Measurements from ENCODE around the gene FARP1.
"Not testable (repeated sequence)": the region's sequence is repeated elsewhere in the genome, so short reads cannot be mapped to it uniquely, and the experiment has no call there.

FARP1 gene

DNA sequence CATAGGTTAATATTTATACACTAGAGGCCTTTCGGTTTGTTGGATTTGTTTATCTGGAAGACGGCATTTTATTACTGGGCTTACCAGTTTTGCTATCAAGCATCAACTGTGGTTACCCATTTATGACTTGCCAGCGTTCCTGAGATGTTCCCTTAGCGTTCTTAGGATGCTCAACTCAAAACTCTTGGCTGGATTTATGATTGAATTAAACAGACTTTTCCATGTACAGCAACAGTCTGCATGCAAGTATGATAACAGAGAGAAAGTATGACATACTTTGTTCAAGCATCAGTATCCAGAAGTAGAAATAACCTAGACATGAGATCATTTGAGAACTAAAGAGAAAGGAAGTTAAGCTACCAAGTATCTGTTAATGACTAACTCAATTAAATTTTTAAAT is 64.1 kb downstream of the FARP1 start:
- no peak for DNase-seq

DNA sequence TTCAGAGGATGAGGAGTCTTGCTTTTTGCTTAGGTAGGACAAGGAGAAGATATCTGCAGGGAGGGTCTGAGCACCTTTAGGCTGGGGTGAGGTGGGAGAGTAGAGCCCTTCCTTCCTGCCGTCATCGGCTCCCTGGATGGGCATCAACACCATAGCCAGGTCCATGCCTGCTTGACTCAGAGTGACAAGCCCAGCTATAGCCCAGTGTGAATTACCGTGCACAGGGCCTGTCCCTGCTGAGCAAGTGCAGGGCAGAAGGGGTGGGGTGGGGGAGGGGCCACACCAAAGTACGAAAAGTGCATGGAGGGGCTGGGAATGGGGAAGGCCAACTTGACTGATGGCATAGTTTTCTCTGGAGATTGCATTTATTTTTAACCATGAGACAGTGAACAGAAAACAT is 64.5 kb downstream of the FARP1 start:
- no peak for DNase-seq

- DNase-seq, result no peak
Measured at GRCh38 chr13:98208606-98209005, 65.7 kb downstream of the FARP1 start.

DNA sequence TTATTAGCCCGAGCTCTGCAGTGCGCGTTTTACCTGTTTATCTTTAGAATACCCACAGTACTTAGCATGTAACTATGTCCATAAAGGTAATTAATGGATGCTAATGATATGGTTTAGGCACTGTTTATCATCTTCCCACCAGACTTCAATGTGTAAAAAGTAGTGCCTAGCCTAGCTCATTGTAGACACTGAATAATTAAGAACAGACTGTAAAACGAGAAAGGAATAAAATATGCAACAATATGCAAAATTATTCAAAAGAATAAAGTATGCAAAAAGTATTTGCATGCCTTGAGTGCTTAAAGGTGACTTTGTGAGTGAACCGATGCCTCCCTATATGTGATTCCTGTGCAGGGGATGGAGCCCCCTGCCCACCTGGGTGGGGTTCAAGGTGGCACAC is 69.9 kb downstream of the FARP1 start:
- DNase-seq, result no peak

DNA sequence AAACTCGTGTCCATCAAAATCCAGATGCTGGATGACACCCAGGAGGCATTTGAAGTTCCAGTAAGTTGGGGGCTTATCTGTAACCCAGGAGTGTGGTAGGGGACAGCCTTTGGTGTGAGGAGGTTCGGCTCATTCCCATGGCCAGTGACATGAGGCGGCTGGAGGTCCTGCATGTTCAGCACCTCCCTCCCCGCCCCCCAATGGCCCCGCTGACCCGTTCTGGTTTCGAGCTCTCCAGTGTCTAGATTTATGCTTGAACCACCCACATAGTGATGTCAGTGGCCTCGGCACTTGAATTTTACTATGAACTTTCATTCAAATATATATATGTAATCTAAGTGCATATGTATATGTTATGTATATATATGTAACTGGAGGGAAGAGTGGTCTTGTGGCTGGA is 70.5 kb downstream of the FARP1 start:
- DNase-seq, result no peak

DNA sequence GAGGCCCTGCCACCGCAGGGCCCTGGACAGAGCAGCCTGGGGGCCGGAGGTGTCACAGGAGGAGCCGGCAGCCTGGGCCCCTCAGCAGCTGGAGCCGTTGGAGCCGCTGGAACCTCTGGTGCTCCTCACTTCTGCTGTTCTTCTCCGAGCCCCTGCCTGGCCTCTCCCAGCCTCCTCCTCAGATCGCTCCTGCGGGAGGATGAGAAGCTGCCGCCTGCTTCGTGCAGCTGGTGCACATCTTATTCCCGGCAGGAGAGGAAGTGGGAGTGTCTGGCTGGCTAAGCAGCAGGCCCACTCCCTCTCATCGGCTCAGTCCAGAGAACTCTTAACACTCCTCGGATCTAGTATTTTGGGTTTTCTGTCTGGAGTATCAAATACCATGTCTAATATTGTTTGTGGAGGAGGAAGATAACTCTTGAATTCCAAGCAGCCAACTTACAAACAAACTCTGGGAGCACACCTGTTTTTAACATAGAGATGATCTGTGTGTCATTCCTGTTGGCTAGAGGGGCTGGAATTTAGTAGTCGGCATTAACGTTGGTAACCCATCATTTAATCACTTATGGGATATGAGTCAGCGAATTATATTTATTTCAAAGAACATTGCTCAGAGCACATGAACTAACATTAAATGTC is 71.2 kb downstream of the FARP1 start:
- DNase-seq, result no peak

DNA sequence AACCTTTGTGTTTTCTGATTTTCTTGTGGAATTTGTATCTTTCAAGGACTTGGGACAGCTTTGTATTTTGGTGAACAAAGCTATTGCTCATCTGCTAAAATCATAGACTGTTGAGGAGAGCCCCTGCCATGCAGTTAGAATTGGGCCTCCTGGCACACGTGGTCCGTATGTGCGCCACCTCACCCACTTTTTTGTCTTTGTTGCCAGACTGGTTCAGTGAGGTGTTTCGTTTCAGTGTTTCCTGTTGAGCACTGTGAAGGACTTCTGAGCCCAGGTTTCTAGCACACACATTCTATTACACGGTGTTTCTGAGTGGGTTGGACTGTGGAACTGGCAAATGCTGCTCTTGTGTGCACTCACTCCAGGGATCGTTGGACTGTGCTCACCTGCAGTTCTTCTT is 71.8 kb downstream of the FARP1 start:
- peak; percentile 71 for DNase-seq

DNA sequence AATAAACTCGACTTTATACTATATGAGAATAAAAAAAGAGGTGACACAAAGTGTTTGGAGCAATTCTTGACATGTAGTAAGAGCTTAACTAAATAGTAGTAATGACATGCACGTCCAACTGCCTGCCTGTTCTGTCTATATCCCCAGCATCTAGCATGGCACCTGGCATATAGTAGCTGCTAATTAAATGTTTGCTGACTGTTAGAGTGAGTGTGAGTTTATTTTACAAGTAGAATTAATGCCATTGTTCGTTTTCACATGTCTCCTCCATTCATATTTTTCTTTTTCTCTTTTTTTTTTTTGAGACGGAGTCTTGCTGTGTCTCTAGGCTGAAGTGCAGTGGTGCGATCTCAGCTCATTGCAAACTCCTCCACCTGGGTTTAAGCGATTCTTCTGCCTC is 72.6 kb downstream of the FARP1 start:
- no peak for DNase-seq

- DNase-seq, result peak; percentile 79
Measured at GRCh38 chr13:98216135-98216565, 73.3 kb downstream of the FARP1 start.

DNA sequence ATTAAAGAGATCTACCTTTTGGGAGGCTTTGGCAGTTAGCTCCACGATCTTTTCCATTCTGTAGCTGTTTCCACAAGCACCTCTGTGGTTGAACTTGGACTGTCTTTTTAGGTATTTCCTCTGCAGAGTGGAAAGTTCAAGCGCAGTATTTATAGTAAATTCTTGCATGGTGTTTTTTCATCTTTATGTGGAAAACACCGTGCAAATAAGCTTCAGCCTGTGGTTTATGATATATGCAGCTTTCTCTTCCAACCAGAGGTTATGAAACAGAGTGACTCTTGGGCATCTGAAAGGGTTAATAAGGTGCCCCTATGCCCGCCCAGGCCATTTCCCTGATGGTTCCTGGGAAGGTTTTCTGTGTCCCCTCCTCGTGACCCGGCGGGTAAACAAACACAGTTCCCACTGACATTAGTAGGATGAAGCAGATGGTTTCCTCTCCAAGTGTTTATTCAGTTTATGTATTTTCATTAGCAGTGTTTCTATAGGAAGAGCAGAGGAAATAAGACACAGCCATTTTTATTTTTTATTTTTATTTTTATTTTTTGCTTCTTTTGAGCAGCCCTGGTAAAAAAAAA is 73.9 kb downstream of the FARP1 start:
- DNase-seq, result peak; percentile 38

DNA sequence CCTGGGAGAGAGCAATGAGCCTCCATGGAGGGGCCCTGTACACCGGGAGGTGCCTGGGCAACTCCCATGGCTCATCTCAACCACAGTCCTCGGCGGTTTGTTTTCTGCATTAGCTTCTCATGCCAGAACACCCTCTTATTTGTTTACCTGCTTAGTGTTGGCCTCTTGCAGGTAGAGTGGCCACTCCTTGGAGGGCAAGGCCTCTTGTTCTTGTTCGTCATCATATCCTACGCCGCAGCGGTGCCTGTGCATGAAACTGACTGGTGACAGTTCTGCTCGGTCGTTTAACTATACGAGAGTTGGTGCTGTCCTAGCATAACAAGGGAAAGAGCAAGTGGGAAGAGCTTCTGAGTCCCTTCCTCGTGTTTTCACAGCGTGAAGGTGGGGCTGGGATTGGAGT is 74.7 kb downstream of the FARP1 start:
- peak; percentile 96 for DNase-seq

GRCh38 chr13:98219685-98220084 is 76.8 kb downstream of the FARP1 start:
- DNase-seq, result no peak

DNA sequence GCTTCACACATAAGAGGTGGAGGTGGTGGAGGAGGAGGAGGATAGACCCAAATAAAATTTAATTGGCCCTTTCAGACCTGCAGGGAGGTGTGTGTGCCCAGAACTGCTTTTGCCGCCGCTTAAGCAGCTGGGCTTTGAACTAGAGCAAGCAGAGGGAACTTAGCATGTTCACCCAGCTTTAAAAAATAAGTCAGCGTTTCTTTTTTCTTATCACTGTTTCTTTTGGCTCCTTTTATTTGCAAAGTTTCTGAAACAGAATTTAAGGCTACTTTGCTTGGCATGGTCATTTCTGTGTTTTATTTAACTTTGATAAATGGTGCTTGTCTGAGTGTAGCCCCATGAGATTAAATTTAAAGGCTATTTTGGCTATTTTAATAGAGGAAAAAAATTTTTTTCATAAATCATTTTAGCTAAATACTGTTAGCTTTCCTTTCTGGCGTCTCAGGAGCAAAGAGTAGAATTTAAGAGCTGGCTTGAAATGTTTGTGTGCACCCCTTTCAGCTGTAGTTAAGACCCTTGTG is 77.4 kb downstream of the FARP1 start:
- no peak for DNase-seq

- DNase-seq, result peak; percentile 99
Measured at GRCh38 chr13:98221234-98221633, 78.3 kb downstream of the FARP1 start.

DNA sequence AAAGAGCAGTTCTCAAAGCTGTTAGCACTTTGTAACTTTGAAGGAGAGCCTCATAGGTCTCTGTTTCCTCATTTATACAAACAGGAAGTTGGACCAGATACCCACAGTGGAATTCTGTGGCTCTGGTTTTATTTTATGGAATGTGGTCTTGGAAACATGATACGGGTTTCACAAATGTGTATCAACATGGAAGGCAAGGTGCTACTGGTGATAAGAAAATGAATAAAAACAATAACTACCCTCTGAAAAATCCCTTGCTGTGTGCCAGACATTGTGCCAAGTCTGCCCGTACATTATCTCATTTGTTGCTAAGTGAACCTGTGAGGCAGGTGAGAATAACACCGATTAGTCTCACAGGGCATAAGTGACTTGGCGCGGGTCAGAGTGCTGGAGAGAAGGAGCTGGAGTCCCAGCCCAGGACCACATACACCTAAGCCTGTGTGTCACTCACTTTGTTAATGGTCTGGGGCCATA is 79.2 kb downstream of the FARP1 start:
- peak; percentile 94 for DNase-seq

- DNase-seq, result no peak
Measured at GRCh38 chr13:98222816-98223215, 79.9 kb downstream of the FARP1 start.

GRCh38 chr13:98223741-98224140 is 80.8 kb downstream of the FARP1 start:
- peak; percentile 54 for DNase-seq

DNA sequence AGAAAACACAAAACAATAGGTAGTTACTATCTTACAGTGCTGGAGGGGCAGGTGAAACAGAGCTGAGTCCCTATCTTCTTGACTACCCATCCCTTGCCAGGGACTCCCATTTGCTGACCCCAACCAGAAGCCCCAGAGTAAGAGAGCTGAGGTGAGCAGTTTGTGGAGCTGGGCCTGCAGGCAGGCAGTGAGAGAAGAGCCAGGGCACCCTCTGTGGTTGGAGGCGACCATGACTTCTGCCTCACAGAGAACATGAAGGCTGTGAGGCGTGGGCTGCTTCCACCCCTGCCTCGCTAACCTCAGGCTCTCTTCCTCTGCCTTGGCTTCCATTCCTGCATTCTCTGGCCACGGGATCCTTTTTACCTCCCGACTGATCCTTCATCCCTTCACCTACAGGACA is 81.7 kb downstream of the FARP1 start:
- DNase-seq, result peak; percentile 75

GRCh38 chr13:98225036-98225940 is 82.4 kb downstream of the FARP1 start:
- peak; percentile 75 for DNase-seq

DNA sequence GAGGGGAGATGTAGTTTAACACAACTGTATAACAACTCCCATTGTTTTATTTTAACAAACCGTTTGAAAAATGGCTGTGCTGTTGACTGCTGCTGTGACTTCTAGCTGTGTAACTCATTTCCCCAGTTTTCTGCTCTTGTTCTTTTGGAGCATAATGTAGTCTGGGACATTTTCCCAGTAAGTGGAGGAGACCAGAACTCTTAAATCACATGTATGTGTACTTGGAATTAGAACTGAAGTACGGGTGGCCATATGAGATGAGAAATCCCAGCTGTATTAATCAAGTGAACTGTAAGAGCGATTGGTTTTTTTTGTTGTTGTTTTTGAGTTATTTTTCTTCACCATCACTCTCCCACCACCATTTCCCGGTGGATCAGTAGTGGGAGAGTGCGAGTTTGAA is 83.6 kb downstream of the FARP1 start:
- no peak for DNase-seq

- DNase-seq, result no peak
Measured at GRCh38 chr13:98228661-98229341, 85.9 kb downstream of the FARP1 start.

GRCh38 chr13:98230762-98231161 is 87.9 kb downstream of the FARP1 start:
- DNase-seq, result not testable (repeated sequence)

- no peak for DNase-seq
Measured at GRCh38 chr13:98232456-98232855, 89.6 kb downstream of the FARP1 start.
